Motor neuron (in vitro differentiated cells): ENCODE data around the gene ZNF184. TPM values are rescaled to one million over a fixed set of nuclear protein-coding genes. Genes with fewer than 3 reads are reported as not detected.

Source experiments
- ATAC-seq, 8 experiments: fragments of 200-7000 bp; cut with Tn5 transposase; replicated peaks in 6 of 8; 2 replicates each; pipeline ENCODE4 v1.8.0; 2021; ENCODE audit warnings: mild to moderate bottlenecking in 8 of 8, moderate library complexity in 8 of 8
- H3K27ac ChIP-seq, 2 donors: fragments of 250-450 bp; sonication (Bioruptor Pico); 2 replicates each; pipeline ENCODE4 v1.9.0; 2021; ENCODE audit warnings: antibody characterized with exemption in 2 of 2, mild to moderate bottlenecking in 2 of 2, moderate library complexity in 1 of 2
- H3K4me1 ChIP-seq, 2 donors: fragments of 250-450 bp; sonication (Bioruptor Pico); replicated peaks in 1 of 2; 2 replicates each; pipeline ENCODE4 v1.6.1; 2021; ENCODE audit warnings: antibody characterized with exemption in 2 of 2, mild to moderate bottlenecking in 2 of 2, moderate library complexity in 1 of 2
- H3K4me3 ChIP-seq, 5 donors: fragments of 250-450 bp; sonication (Bioruptor Pico); 2 replicates each; pipeline ENCODE4 v1.9.0; 2021; ENCODE audit warnings: antibody characterized with exemption in 5 of 5, mild to moderate bottlenecking in 5 of 5, moderate library complexity in 4 of 5
- WGBS, 10 experiments: fragments of 450-650 bp; shearing (Covaris generic); methylation state at CpG; one replicate each; pipeline ENCODE4 v1.0.0; 2022; 5-methylcytosine and 5-hydroxymethylcytosine counted together
- in situ Hi-C, 9 experiments: fragments of 400-800 bp; cut with MboI; loops; one replicate each; pipeline ENCODE4 v1.15.0; 2021; ENCODE audit warnings: low sequenced_read_pairs in 9 of 9, low pct_unique_long_range_greater_than_20kb in 2 of 9; ENCODE audit not compliant: unreplicated experiment in 9 of 9
- total RNA-seq, 8 experiments: library from RNA; unstranded; fragments of 300-600 nt; gene quantifications; 2 replicates each; pipeline versions ENCODE4 v1.2.3 to v1.2.4, GENCODE V29; 2022

ZNF184 gene
- total RNA-seq, 8 experiments from 2014 or later = 5.0 to 17.7 (median 13.7) TPM

DNA sequence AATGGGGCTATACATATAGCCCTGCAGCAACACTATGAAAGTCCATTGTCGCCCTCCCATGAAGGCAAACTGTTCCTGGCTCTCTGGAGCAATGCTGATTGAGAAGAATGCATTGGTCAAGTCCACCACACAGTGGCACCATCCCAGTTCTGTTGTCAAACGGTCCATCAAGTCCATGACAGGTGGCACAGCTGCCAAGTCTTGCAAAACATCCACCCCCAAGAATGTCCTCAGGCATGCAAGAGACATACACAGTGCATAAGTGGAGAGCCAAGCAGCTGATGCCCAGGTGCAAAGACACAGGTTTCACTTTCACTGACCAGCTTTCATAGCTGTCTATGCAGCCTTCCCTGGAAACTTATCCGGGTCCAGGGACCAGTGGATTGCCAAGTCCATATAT, 66.8 kb downstream of the ZNF184 start:
- ATAC-seq = no peak
- in situ Hi-C loops = no loop called here
- WGBS, 10 experiments = 0 to 100% (median 63%) methylated on average over 1 to 3 of the region's 3 CpGs; no CpG with 5 or more reads in 2 of the 10 experiments
- Histone ChIP-seq H3K4me1 (no peaks in the 10 kb centered on the region), H3K27ac (no peak overlapping the region), H3K4me3 (no peak overlapping the region)

DNA sequence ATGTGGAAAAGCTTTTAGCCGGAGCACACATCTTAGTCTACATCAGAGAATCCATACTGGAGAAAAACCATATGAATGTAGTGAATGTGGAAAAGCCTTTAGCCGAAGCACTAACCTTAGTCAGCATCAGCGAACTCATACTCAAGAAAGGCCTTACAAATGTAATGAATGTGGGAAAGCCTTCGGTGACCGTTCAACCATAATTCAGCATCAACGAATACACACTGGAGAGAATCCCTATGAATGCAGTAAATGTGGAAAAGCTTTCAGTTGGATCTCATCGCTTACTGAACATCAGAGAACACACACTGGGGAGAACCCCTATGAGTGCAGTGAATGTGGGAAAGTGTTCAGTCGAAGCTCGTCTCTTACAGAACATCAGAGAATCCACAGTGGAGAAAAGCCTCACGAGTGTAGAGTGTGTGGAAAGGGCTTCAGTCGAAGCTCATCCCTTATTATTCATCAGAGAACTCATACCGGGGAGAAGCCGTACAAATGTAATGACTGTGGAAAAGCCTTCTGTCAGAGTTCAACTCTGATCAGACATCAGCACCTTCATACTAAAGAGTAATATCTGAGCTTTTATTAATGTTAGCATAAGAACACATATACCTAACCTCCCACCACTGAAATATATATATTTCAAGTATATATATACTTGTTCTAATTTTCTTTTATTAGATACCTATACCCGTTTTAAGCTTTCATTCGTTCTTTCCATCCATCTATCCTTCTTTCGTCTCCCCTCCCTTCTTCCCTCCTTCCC, 71.8 kb downstream of the ZNF184 start:
- no peak overlapping the region for H3K27ac ChIP-seq
- WGBS, 10 experiments = 62 to 97% (median 88%) methylated on average over 3 to 15 of the region's 16 CpGs
- in situ Hi-C loops = no loop called here
- no peaks in the 10 kb centered on the region for H3K4me1 ChIP-seq
- no peak for ATAC-seq
- H3K4me3 ChIP-seq = no peak overlapping the region

Other genes with a start within 250 kb of the ZNF184 start
- gene PRSS16, start 225.4 kb downstream of the ZNF184 start, total RNA-seq = 1 to 10 TPM in 3 of 8 experiments, under 1 TPM in 5; 0.21 to 2.1 (median 0.79) TPM
- under 1 TPM in 6 of 8 experiments, not detected in 2; 0.09 to 0.71 (median 0.16) TPM for gene POM121L2, start 160.8 kb downstream of the ZNF184 start, total RNA-seq
- 10 to 100 TPM in 1 of 8 experiments, 1 to 10 TPM in 6, under 1 TPM in 1; 0.20 to 12.7 (median 6.5) TPM for gene ZNF391, start 84.3 kb downstream of the ZNF184 start, total RNA-seq